Neural cell (in vitro differentiated cells): ENCODE results near the gene ARRB1. TPM values are rescaled to one million over a fixed set of nuclear protein-coding genes. Genes with fewer than 3 reads are reported as not detected.

Experiments used
- H2AFZ ChIP-seq: fragments of 200-600, 300-800 bp; sonication (generic), shearing (Covaris generic); 2 replicates; pipeline ENCODE4 v1.6.0; 2014; ENCODE audit warnings: low read depth, mild to moderate bottlenecking, antibody characterized with exemption, low read length, moderate library complexity
- H3F3A ChIP-seq: fragments of 200-600 bp; shearing (Covaris generic); 2 replicates; pipeline ENCODE4 v1.6.1; 2016; ENCODE audit warnings: mild to moderate bottlenecking, moderate library complexity, mixed read lengths, antibody characterized with exemption, low read length; ENCODE audit not compliant: insufficient read depth, poor library complexity, severe bottlenecking
- H3K27ac ChIP-seq: fragments of 200-600, 300-800 bp; sonication (generic), shearing (Covaris generic); 2 replicates; pipeline ENCODE4 v1.5.1; 2014; ENCODE audit warnings: mild to moderate bottlenecking, low read length, moderate library complexity
- H3K27me3 ChIP-seq: fragments of 300-800, 200-600 bp; sonication (generic), shearing (Covaris generic); 2 replicates; pipeline ENCODE4 v1.6.0; 2014; ENCODE audit warnings: mild to moderate bottlenecking, low read depth, low read length, moderate library complexity; ENCODE audit not compliant: insufficient read depth
- H3K36me3 ChIP-seq: fragments of 300-800, 200-600 bp; sonication (generic), shearing (Covaris generic); 2 replicates; pipeline ENCODE4 v1.5.1; 2014; ENCODE audit warnings: mild to moderate bottlenecking, antibody characterized with exemption, low read length, moderate library complexity; ENCODE audit not compliant: insufficient read depth
- H3K4me2 ChIP-seq: fragments of 300-800, 200-600 bp; sonication (generic), shearing (Covaris generic); 2 replicates; pipeline ENCODE4 v1.6.0; 2014; ENCODE audit warnings: mild to moderate bottlenecking, low read length
- H3K4me3 ChIP-seq: fragments of 300-800, 200-600 bp; sonication (generic), shearing (Covaris generic); 2 replicates; pipeline ENCODE4 v1.5.1; 2014; ENCODE audit warnings: mild to moderate bottlenecking, low read length, moderate library complexity
- H3K79me2 ChIP-seq: fragments of 200-600 bp; shearing (Covaris generic); replicated peaks from 2 replicates; pipeline ENCODE4 v1.6.0; 2014; ENCODE audit warnings: mild to moderate bottlenecking, low read length, moderate library complexity; ENCODE audit not compliant: insufficient read depth
- H3K9ac ChIP-seq: fragments of 300-800, 200-600 bp; sonication (generic), shearing (Covaris generic); 2 replicates; pipeline ENCODE4 v1.6.1; 2016; ENCODE audit warnings: mild to moderate bottlenecking, low read length, mixed read lengths
- H3K9me2 ChIP-seq: fragments of 200-600 bp; shearing (Covaris generic); 2 replicates; pipeline ENCODE4 v1.6.1; 2016; ENCODE audit warnings: mild to moderate bottlenecking, low read length, mixed read lengths; ENCODE audit not compliant: insufficient read depth
- H3K9me3 ChIP-seq: fragments of 200-600, 300-800 bp; sonication (generic), shearing (Covaris generic); 2 replicates; pipeline ENCODE4 v1.6.1; 2016; ENCODE audit warnings: mild to moderate bottlenecking, mixed run types, low read length, moderate library complexity, mixed read lengths
- H4K20me1 ChIP-seq: fragments of 200-600 bp; shearing (Covaris generic); 2 replicates; pipeline ENCODE4 v1.6.1; 2016; ENCODE audit warnings: mild to moderate bottlenecking, mixed run types; ENCODE audit not compliant: insufficient read depth
- EP300 ChIP-seq: fragments of 450-650 bp; conservative IDR thresholded peaks from 2 replicates; pipeline ENCODE4 v1.6.1; 2014; ENCODE audit warnings: antibody characterized with exemption, mild to moderate bottlenecking, moderate library complexity; ENCODE audit not compliant: poor library complexity, severe bottlenecking
- EZH2 ChIP-seq: fragments of 200-600, 300-800 bp; shearing (Covaris generic), sonication (generic); IDR thresholded peaks from 2 replicates; pipeline ENCODE4 v1.6.1; 2014; ENCODE audit warnings: antibody characterized with exemption, low read length, borderline replicate concordance, mild to moderate bottlenecking; ENCODE audit not compliant: insufficient read depth, poor library complexity, severe bottlenecking
- MXI1 ChIP-seq: fragments of 450-650 bp; conservative IDR thresholded peaks from 2 replicates; pipeline ENCODE4 v1.6.1; 2014; ENCODE audit warnings: antibody characterized with exemption, mild to moderate bottlenecking; ENCODE audit not compliant: poor library complexity, severe bottlenecking
- POLR2AphosphoS5 ChIP-seq: IDR thresholded peaks from 2 replicates; pipeline ENCODE4 v1.6.1; 2012
- RAD21 ChIP-seq: fragments of 450-650 bp; conservative IDR thresholded peaks from 2 replicates; pipeline ENCODE4 v1.6.1; 2014; ENCODE audit warnings: antibody characterized with exemption, mild to moderate bottlenecking, moderate library complexity
- REST ChIP-seq: IDR thresholded peaks from 2 replicates; pipeline ENCODE4 v1.6.1; 2012; ENCODE audit warnings: borderline replicate concordance
- SMC3 ChIP-seq: fragments of 450-650 bp; conservative IDR thresholded peaks from 2 replicates; pipeline ENCODE4 v1.6.1; 2014; ENCODE audit warnings: antibody characterized with exemption, mild to moderate bottlenecking, moderate library complexity; ENCODE audit not compliant: poor library complexity
- TAF1 ChIP-seq: IDR thresholded peaks from 2 replicates; pipeline ENCODE4 v1.6.1; 2012; ENCODE audit warnings: low read depth
- polyA plus RNA-seq: library from polyadenylated mRNA; depleted of rRNA; stranded (reverse); fragments of >200 nt; gene quantifications from 2 replicates; pipeline ENCODE4 v1.2.3, GENCODE V29; 2014
- TF ChIP-seq, protein P1 (sequence below): fragments of 450-650 bp; IDR thresholded peaks from 2 replicates; pipeline ENCODE4 v1.5.1; 2014; ENCODE audit warnings: antibody characterized with exemption, mild to moderate bottlenecking, moderate library complexity; ENCODE audit not compliant: poor library complexity, severe bottlenecking

The ARRB1 gene
- polyA plus RNA-seq, 1 donor from 2014 or later: 5.7 TPM

GRCh38 chr11:75264356-75264755 lies 87.1 kb downstream of the ARRB1 start:
- Histone ChIP-seq H3K27me3 (no peaks in the 10 kb centered on the region), H4K20me1 (no peaks in the 10 kb centered on the region), H3F3A (no peaks in the 10 kb centered on the region), H3K9me2 (no peaks in the 10 kb centered on the region), H3K4me2 (no peak overlapping the region), H3K36me3 (no peaks in the 10 kb centered on the region), H3K9ac (no peak overlapping the region), H2AFZ (no peak overlapping the region), H3K27ac (no peak overlapping the region), H3K79me2 (no peaks in the 10 kb centered on the region), H3K9me3 (no peaks in the 10 kb centered on the region), H3K4me3 (no peak overlapping the region)
- TF ChIP-seq TAF1 (no peak), MXI1 (no peak), EP300 (no peak), EZH2 (no peak), POLR2AphosphoS5 (no peak), RAD21 (no peak), SMC3 (no peak), REST (no peak)
- TF ChIP-seq, protein P1, sequence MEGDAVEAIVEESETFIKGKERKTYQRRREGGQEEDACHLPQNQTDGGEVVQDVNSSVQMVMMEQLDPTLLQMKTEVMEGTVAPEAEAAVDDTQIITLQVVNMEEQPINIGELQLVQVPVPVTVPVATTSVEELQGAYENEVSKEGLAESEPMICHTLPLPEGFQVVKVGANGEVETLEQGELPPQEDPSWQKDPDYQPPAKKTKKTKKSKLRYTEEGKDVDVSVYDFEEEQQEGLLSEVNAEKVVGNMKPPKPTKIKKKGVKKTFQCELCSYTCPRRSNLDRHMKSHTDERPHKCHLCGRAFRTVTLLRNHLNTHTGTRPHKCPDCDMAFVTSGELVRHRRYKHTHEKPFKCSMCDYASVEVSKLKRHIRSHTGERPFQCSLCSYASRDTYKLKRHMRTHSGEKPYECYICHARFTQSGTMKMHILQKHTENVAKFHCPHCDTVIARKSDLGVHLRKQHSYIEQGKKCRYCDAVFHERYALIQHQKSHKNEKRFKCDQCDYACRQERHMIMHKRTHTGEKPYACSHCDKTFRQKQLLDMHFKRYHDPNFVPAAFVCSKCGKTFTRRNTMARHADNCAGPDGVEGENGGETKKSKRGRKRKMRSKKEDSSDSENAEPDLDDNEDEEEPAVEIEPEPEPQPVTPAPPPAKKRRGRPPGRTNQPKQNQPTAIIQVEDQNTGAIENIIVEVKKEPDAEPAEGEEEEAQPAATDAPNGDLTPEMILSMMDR: no peak

GRCh38 chr11:75263944-75264349 lies 87.5 kb downstream of the ARRB1 start:
- H3K9me3 ChIP-seq: no peaks in the 10 kb centered on the region
- no peaks in the 10 kb centered on the region for H3K36me3 ChIP-seq
- no peak overlapping the region for H3K4me2 ChIP-seq
- H3K4me3 ChIP-seq: no peak overlapping the region
- no peaks in the 10 kb centered on the region for H3K79me2 ChIP-seq
- no peak overlapping the region for H3K27ac ChIP-seq
- H3K9me2 ChIP-seq: no peaks in the 10 kb centered on the region
- no peaks in the 10 kb centered on the region for H3K27me3 ChIP-seq
- H4K20me1 ChIP-seq: no peaks in the 10 kb centered on the region
- no peak overlapping the region for H2AFZ ChIP-seq
- H3K9ac ChIP-seq: no peak overlapping the region
- no peaks in the 10 kb centered on the region for H3F3A ChIP-seq
- TF ChIP-seq EZH2 (no peak), MXI1 (no peak), EP300 (no peak), TAF1 (no peak), SMC3 (no peak), REST (no peak), RAD21 (no peak)
- TF ChIP-seq, protein P1: no peak
